BLaER1 (cell line): ENCODE results near the gene MDM2.
"Not testable (repeated sequence)": the region's sequence is repeated elsewhere in the genome, so short reads cannot be mapped to it uniquely, and the experiment has no call there.

ENCODE experiments used
- H3K27ac ChIP-seq: shearing (Covaris generic); formaldehyde crosslinking; 2 replicates; pipeline ENCODE4 v1.8.1; 2022
- H3K27me3 ChIP-seq: shearing (Covaris generic); formaldehyde crosslinking; 2 replicates; pipeline ENCODE4 v1.8.1; 2022
- H3K36me3 ChIP-seq: shearing (Covaris generic); formaldehyde crosslinking; 2 replicates; pipeline ENCODE4 v1.8.1; 2022
- H3K4me1 ChIP-seq: shearing (Covaris generic); formaldehyde crosslinking; 2 replicates; pipeline ENCODE4 v1.8.1; 2022
- H3K4me2 ChIP-seq: shearing (Covaris generic); formaldehyde crosslinking; 2 replicates; pipeline ENCODE4 v1.8.1; 2022
- H3K4me3 ChIP-seq: shearing (Covaris generic); formaldehyde crosslinking; 2 replicates; pipeline ENCODE4 v1.8.1; 2022
- H3K9ac ChIP-seq: shearing (Covaris generic); formaldehyde crosslinking; 2 replicates; pipeline ENCODE4 v1.8.1; 2022
- H3K9me3 ChIP-seq: shearing (Covaris generic); formaldehyde crosslinking; 2 replicates; pipeline ENCODE4 v1.8.1; 2022
- H4K20me1 ChIP-seq: shearing (Covaris generic); formaldehyde crosslinking; 2 replicates; pipeline ENCODE4 v1.8.1; 2022
- Cebpa-rat ChIP-seq: shearing (Covaris generic); IDR thresholded peaks from 2 replicates; pipeline ENCODE4 v1.8.1; 2022

Gene MDM2

DNA sequence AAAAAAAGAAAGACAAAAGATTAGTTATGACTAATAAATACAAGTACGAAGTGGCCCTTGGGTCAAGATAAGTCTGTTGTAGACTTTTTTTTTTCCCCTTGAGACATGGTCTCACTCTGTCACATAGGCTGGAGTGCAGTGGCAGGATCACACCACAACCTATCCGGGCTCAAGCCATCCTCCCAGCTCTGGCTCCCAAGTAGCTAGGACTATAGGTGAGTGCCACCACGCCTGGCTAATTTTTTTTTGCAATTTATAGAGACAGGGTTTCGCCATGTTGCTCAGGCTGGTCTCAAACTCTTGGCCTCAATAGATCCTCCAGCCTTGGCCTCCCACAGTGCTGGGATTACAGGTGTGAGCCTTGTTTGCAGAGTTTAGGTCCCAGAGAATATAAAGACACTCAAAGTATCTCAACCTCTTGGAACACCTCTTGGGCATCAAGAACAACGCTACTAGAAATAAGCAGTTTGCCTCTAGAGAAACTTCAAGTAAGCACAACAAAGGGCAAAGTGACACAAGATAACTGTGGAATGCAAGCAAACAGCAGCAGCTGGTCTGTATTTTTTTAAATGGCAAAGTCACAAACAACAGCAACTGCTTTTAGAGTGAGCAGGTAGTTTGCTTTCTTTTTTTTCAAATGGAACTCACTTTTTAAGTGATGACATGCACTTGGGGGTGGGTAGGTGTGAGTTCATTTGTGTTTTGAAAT lies 3.9 kb upstream of the MDM2 start:
- peak overlapping the region; percentile 100; the same call in 1 of the 2 replicates for H3K9ac ChIP-seq
- peaks cover 3% of the 10 kb centered on the region; the same call in 1 of the 2 replicates for H3K9me3 ChIP-seq
- H4K20me1 ChIP-seq, result no peaks in the 10 kb centered on the region
- peak overlapping the region; percentile 85 for H3K4me3 ChIP-seq
- peak overlapping the region; percentile 84 for H3K4me2 ChIP-seq
- peak overlapping the region; percentile 100 for H3K27ac ChIP-seq
- H3K27me3 ChIP-seq, result no peaks in the 10 kb centered on the region
- TF ChIP-seq Cebpa-rat, result no peak
- no peaks in the 10 kb centered on the region for H3K36me3 ChIP-seq
- H3K4me1 ChIP-seq, result peaks cover 37% of the 10 kb centered on the region

DNA sequence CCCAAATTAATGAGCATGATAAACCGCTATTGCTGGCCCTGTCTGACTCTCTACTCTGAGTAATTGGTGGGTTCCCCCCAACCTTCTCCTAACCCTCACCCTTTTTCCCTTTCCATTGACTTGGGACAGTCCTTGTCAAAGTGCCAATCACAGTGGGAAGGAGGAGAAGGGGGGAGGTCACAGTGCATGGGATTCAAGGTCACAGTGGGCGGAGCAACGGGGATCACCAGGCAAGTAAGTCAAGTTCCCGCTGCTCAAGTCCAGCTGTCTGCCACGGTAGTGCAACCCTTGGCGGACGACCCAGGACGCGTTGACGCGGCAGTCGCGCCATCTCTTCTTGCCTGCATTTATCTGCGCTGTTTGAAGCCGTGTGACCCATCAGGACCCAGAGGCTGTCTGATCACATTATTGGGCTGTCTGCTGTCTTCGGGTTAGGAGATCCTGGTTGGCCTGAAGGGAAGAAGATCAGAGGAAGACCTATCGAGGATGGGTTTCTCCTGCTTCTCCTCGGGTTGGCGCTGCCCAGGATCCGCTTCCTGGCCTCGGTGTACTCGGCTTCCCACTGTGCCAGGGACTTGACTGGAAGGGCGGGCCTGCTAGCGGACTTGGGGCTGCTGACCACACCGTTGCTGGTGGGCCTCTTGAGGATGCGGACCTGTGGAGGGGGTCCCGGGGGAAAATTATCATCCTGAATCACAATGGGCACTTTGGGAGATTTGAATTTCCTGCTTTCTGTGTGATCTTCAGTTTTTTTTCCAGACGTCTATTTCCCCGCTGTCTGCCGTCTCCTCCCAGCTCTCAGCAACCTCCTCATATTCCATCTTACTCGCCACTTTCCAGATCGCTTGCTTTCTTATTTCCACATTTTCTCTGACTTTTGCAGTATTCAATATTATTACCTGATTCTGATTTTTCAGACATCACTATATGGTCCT lies 3.1 kb upstream of the MDM2 start:
- Histone ChIP-seq H3K4me2 (peak overlapping the region; percentile 84), H3K9ac (peak overlapping the region; percentile 100), H3K36me3 (peaks cover 4% of the 10 kb centered on the region; the same call in 1 of the 2 replicates), H4K20me1 (peaks cover 3% of the 10 kb centered on the region), H3K27ac (peak overlapping the region; percentile 100), H3K4me3 (peak overlapping the region; percentile 85), H3K9me3 (0 out of 2 replicates have a peak, but pooled peaks cover 2% of the 10 kb centered on the region), H3K27me3 (no peaks in the 10 kb centered on the region), H3K4me1 (peaks cover 37% of the 10 kb centered on the region)
- no peak for TF ChIP-seq Cebpa-rat

DNA sequence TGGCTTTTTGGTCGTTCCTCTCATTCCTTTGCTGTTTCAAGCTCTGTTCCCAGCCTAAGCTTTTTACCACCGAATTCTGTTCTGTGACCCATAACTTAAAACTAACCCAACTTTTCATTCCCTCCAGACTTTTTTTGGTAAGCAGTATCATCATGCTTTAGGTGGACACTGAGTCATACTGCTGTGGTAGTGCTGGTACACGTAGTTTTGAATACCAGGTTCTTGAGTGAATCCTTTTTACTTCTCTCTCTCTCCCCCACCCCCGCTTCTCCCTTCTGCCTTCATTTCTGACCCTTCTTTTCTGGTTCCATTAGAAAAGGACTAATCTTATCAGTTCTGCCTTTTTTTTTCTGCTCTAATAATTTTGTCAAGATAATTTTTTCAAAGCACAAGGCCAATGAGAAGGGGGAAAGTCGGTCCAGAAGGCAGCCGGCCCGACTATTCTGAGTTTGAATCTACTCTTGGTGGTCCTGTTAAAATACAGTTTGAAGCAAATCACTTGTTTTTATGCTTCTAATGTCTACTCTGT lies 2.3 kb upstream of the MDM2 start:
- no peak for TF ChIP-seq Cebpa-rat
- H3K9ac ChIP-seq, result peak overlapping the region; percentile 100
- H3K9me3 ChIP-seq, result 0 out of 2 replicates have a peak, but pooled peaks cover 5% of the 10 kb centered on the region
- peak overlapping the region; percentile 100 for H3K27ac ChIP-seq
- H3K36me3 ChIP-seq, result peaks cover 12% of the 10 kb centered on the region
- H3K4me1 ChIP-seq, result peaks cover 37% of the 10 kb centered on the region
- no peaks in the 10 kb centered on the region for H3K27me3 ChIP-seq
- peak overlapping the region; percentile 84 for H3K4me2 ChIP-seq
- H3K4me3 ChIP-seq, result peak overlapping the region; percentile 85
- peaks cover 10% of the 10 kb centered on the region for H4K20me1 ChIP-seq

DNA sequence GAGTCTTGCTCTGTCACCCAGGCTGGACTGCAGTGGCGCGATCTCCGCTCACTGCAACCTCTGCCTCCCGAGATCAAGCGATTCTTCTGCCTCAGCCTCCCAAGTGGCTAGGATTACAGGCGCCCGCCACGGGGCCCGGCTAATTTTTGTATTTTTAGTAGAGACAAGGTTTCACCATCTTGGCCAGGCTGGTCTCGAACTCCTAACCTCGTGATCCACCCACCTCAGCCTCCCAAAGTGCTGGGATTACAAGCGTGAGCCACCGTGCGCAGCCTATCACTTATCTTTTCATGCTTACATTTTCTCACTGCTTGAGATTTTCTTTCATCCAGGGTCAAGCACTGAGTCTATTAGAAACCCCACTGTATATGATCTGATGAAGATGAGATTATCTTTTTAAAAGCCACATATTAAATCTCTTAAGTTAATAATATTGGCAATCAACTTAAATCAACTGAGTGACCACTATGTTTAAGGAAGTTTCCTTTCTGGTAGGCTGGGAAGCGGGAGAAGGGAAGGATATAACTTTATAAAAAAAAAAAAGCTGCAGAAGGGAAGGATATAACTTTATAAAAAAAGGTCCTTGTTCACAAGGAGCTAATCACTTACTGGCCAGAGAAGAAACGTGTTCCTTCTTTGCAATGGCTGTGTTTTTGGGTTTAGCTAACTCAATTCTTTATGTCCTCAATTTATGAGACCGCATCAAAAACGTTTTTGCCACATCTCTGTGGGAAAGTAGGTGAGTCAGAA lies 1.3 kb upstream of the MDM2 start:
- H3K9me3 ChIP-seq, result 0 out of 2 replicates have a peak, but pooled peaks cover 5% of the 10 kb centered on the region
- peak overlapping the region; percentile 100 for H3K27ac ChIP-seq
- peak overlapping the region; percentile 85 for H3K4me3 ChIP-seq
- peaks cover 21% of the 10 kb centered on the region for H3K36me3 ChIP-seq
- H3K27me3 ChIP-seq, result no peaks in the 10 kb centered on the region
- peaks cover 20% of the 10 kb centered on the region for H4K20me1 ChIP-seq
- peaks cover 31% of the 10 kb centered on the region for H3K4me1 ChIP-seq
- peak overlapping the region; percentile 100 for H3K9ac ChIP-seq
- H3K4me2 ChIP-seq, result peak overlapping the region; percentile 84
- TF ChIP-seq Cebpa-rat, result no peak

DNA sequence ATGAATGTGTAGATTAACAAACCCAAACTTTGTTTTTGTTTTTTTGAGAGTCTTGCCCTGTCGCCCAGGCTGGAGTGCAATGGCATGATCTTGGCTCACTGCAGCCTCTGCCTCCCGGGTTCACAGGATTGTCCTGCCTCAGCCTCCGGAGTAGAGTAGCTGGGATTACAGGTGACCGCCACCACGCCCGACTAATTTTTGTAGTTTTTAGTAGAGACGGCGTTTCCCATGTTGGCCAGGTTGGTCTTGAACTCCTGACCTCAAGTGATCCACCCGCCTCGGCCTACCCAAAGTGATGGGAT lies 752 bp upstream of the MDM2 start:
- H3K4me1 ChIP-seq, result peaks cover 25% of the 10 kb centered on the region
- not testable (repeated sequence) for H3K27me3 ChIP-seq, H3K9me3 ChIP-seq
- H3K9ac ChIP-seq, result peak overlapping the region; percentile 100
- H4K20me1 ChIP-seq, result peaks cover 26% of the 10 kb centered on the region
- peaks cover 25% of the 10 kb centered on the region for H3K36me3 ChIP-seq
- peak overlapping the region; percentile 85 for H3K4me3 ChIP-seq
- H3K4me2 ChIP-seq, result peak overlapping the region; percentile 84
- H3K27ac ChIP-seq, result peak overlapping the region; percentile 100

DNA sequence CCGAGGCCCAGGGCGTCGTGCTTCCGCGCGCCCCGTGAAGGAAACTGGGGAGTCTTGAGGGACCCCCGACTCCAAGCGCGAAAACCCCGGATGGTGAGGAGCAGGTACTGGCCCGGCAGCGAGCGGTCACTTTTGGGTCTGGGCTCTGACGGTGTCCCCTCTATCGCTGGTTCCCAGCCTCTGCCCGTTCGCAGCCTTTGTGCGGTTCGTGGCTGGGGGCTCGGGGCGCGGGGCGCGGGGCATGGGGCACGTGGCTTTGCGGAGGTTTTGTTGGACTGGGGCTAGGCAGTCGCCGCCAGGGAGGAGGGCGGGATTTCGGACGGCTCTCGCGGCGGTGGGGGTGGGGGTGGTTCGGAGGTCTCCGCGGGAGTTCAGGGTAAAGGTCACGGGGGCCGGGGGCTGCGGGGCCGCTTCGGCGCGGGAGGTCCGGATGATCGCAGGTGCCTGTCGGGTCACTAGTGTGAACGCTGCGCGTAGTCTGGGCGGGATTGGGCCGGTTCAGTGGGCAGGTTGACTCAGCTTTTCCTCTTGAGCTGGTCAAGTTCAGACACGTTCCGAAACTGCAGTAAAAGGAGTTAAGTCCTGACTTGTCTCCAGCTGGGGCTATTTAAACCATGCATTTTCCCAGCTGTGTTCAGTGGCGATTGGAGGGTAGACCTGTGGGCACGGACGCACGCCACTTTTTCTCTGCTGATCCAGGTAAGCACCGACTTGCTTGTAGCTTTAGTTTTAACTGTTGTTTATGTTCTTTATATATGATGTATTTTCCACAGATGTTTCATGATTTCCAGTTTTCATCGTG lies 612 bp downstream of the MDM2 start:
- H3K4me1 ChIP-seq, result peaks cover 12% of the 10 kb centered on the region
- H3K9me3 ChIP-seq, result 0 out of 2 replicates have a peak, but pooled peaks cover 5% of the 10 kb centered on the region
- no peaks in the 10 kb centered on the region for H3K27me3 ChIP-seq
- H3K4me2 ChIP-seq, result peak overlapping the region; percentile 87
- peak overlapping the region; percentile 100 for H3K9ac ChIP-seq
- H4K20me1 ChIP-seq, result peaks cover 39% of the 10 kb centered on the region
- peak overlapping the region; percentile 100 for H3K27ac ChIP-seq
- no peak for TF ChIP-seq Cebpa-rat
- peak overlapping the region; percentile 85 for H3K4me3 ChIP-seq
- H3K36me3 ChIP-seq, result peaks cover 39% of the 10 kb centered on the region

DNA sequence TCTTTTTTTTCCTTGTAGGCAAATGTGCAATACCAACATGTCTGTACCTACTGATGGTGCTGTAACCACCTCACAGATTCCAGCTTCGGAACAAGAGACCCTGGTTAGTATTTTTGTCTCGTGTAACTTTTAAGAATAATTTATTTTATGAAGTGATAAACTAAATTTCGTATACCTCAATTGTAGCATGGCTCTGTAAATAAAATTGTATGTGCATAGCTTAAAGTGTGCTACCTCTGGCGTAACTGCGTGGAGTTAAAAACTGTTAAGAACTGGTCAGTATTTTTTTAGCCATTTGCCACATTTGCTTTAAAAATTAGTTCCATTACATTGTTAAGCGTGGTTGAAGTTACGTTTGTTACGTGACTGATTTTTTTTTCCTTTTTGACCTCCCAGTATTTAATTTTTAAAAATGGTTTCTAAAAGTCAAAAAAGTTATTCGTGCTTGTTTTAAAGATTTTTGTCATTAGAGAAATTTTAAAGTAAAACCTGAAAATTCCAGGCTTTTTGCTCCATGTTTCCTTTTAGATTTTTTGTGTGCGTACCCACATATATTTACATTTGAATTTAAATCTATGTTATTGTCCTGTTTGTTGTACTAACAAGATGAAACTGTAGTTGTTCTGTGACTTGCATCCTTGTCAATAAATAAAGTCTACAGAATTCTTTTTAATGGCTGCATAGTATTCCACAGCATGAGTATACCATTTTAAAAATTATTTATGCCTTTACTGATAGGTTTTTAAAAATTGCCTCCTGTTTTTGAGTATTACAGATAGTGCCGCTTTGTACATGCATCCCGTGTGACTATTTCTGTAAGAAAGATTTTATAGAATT lies 1.4 kb downstream of the MDM2 start:
- H3K4me3 ChIP-seq, result peak overlapping the region; percentile 85
- peaks cover 48% of the 10 kb centered on the region for H4K20me1 ChIP-seq
- no peaks in the 10 kb centered on the region for H3K27me3 ChIP-seq
- H3K9me3 ChIP-seq, result 0 out of 2 replicates have a peak, but pooled peaks cover 5% of the 10 kb centered on the region
- no peak for TF ChIP-seq Cebpa-rat
- H3K9ac ChIP-seq, result peak overlapping the region; percentile 100
- H3K4me1 ChIP-seq, result peaks cover 9% of the 10 kb centered on the region
- H3K4me2 ChIP-seq, result peak overlapping the region; percentile 87
- peaks cover 47% of the 10 kb centered on the region for H3K36me3 ChIP-seq
- H3K27ac ChIP-seq, result peak overlapping the region; percentile 100

DNA sequence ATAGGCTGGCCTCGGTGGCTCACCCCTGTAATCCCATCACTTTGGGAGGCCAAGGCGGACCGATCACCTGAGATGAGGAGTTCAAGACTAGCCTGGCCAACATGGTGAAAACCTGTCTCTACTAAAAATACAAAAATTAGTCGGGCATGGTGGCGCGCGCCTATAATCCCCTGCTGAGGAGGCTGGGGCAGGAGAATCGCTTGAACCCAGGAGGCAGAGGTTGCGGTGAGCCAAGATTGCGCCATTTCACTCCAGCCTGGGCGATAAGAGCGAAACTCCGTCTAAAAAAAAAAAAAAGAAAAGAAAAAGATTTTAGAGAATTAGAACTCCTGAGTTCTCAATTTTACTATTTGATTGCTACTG lies 2.0 kb downstream of the MDM2 start:
- not testable (repeated sequence) for H3K9me3 ChIP-seq, H3K27me3 ChIP-seq
- TF ChIP-seq Cebpa-rat, result peak; percentile 79
- H4K20me1 ChIP-seq, result peaks cover 54% of the 10 kb centered on the region
- peaks cover 12% of the 10 kb centered on the region; the same call in 1 of the 2 replicates for H3K4me1 ChIP-seq
- peak overlapping the region; percentile 100 for H3K9ac ChIP-seq
- peaks cover 53% of the 10 kb centered on the region for H3K36me3 ChIP-seq
- peak overlapping the region; percentile 85 for H3K4me3 ChIP-seq
- peak overlapping the region; percentile 100 for H3K27ac ChIP-seq
- peak overlapping the region; percentile 87 for H3K4me2 ChIP-seq

DNA sequence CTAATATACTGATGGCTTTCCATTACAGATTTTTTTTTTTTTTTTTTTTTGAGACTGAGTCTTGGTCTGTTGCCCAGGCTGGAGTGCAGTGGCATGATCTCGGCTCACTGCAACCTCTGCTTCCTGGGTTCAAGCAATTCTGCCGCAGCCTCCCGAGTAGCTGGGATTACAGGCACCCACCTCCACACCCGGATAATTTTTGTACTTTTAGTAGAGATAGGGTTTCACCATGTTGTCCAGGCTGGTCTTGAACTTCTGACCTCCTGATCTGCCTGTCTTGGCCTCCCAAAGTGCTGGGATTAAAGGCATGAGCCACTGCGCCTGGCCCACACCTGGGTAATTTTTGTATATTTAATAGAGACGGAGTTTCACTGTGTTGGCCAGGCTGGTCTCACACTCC lies 3.6 kb downstream of the MDM2 start:
- H3K9me3 ChIP-seq, H3K27me3 ChIP-seq: not testable (repeated sequence)
- H3K36me3 ChIP-seq, result peaks cover 69% of the 10 kb centered on the region
- H4K20me1 ChIP-seq, result peaks cover 69% of the 10 kb centered on the region
- peak overlapping the region; percentile 100 for H3K9ac ChIP-seq
- H3K4me2 ChIP-seq, result peak overlapping the region; percentile 87
- peaks cover 27% of the 10 kb centered on the region for H3K4me1 ChIP-seq
- H3K27ac ChIP-seq, result peak overlapping the region; percentile 100
- H3K4me3 ChIP-seq, result peak overlapping the region; percentile 85
